Spinal cord (tissue), 10 donors: ENCODE data around the gene TMEM25. TPM values are rescaled to one million over a fixed set of nuclear protein-coding genes. Genes with fewer than 3 reads are reported as not detected.
"Not testable (repeated sequence)": the region's sequence is repeated elsewhere in the genome, so short reads cannot be mapped to it uniquely, and the experiment has no call there.

Source experiments
- DNase-seq, 6 donors: peaks; one replicate each; pipeline versions ENCODE4 v3.0.0 to v3.0.0-alpha.2; 2013 to 2015; ENCODE audit warnings: low spot score in 6 of 6, low read depth in 4 of 6
- H3K27ac ChIP-seq: one replicate; pipeline ENCODE4 v1.5.1; 2013; ENCODE audit warnings: low read depth, low read length, control low read depth
- H3K27me3 ChIP-seq: one replicate; pipeline ENCODE4 v1.6.1; 2013; ENCODE audit warnings: low read length; ENCODE audit not compliant: control insufficient read depth, insufficient read depth
- H3K36me3 ChIP-seq: one replicate; pipeline ENCODE4 v1.6.1; 2013; ENCODE audit warnings: low read length; ENCODE audit not compliant: control insufficient read depth, insufficient read depth
- H3K4me1 ChIP-seq: one replicate; pipeline ENCODE4 v1.6.1; 2013; ENCODE audit warnings: low read length; ENCODE audit not compliant: control insufficient read depth, insufficient read depth
- H3K4me3 ChIP-seq: one replicate; pipeline ENCODE4 v1.5.1; 2013; ENCODE audit warnings: low read depth, low read length, control low read depth
- H3K9me3 ChIP-seq: one replicate; pipeline ENCODE4 v1.6.1; 2013; ENCODE audit warnings: low read length; ENCODE audit not compliant: control insufficient read depth, insufficient read depth
- WGBS: methylation state at CpG from one replicate; pipeline ENCODE4 v1.1.5; 2013; ENCODE audit warnings: missing lambda C conversion rate; ENCODE audit not compliant: insufficient coverage; 5-methylcytosine and 5-hydroxymethylcytosine counted together
- long read RNA-seq, 4 donors: transcript quantifications; one replicate each; lab custom pipeline, GENCODE V29; 2026
- polyA plus RNA-seq, 2 donors: library from polyadenylated mRNA; unstranded; fragments of 120-200 nt; gene quantifications; one replicate each; pipeline ENCODE4 v1.2.1, GENCODE V29; 2013; ENCODE audit not compliant: insufficient read length in 2 of 2
- total RNA-seq, 2 donors: library from RNA; depleted of rRNA in 1 of 2; stranded (reverse); fragments of 120-200 nt in 1 of 2; fragments of >200 nt in 1 of 2; gene quantifications; one replicate each; pipeline versions ENCODE4 v1.2.3 to v1.2.4, GENCODE V29; 2013 to 2014
- donor health status: healthy.

The TMEM25 gene
- 10 to 100 TPM; 20.9 to 29.4 TPM for total RNA-seq
- 10 to 100 TPM; 43.2 to 59.5 TPM for polyA plus RNA-seq
- long read RNA-seq, donor 1, partial matches to known transcripts = 12 of 32 reads
- long read RNA-seq, donor 1, other reads (novel, unspliced or antisense) = 15 of 32 reads
- long read RNA-seq, donor 2, partial matches to known transcripts = 15 of 16 reads
- long read RNA-seq, donor 2, other reads (novel, unspliced or antisense) = 0 of 16 reads
- long read RNA-seq, donor 3, partial matches to known transcripts = 0 of 8 reads
- long read RNA-seq, donor 3, other reads (novel, unspliced or antisense) = 7 of 8 reads
- long read RNA-seq, donor 4, partial matches to known transcripts = 0 of 1 reads
- long read RNA-seq, donor 4, other reads (novel, unspliced or antisense) = 0 of 1 reads

DNA sequence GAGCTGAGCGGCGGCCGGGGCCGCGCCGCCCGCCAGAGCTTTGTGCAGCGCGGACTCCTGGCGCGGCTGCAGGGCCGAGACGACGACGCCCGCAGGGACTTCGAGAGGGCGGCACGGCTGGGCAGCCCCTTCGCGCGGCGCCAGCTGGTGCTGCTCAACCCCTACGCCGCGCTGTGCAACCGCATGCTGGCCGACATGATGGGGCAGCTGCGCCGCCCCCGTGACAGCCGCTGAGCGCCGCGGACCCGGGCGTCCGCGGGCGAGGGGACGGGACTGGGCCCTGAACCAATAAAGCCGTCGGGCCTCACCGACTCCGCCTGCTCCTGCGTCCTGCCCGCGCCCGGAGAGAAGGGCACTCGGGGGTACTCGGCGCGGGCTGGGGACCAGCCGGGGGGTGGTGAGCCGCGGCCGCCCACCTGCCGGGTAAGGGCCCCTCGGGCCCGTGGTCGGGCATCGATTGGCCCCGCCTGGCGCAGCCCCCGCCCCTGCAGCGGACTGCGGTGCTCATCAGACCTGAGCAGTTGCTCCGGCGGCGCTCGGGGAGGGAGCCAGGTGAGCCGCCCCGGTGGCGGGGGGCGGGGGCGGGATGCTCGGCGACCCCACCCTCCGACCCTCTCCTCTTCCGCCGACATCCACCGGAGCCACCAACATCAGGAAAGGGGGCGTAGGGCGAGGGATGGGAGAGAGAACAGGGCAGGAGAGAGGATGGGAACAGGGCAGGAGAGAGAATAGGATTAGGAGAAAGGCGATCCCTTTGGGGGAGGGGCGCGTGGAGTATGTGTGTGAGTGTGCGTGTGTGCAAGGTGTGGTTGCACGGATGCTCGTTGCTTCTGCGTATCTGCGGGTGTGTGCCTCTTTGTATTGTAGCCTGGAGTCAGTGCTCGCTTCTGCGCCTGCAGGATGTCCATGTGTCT lies at the start of gene TMEM25:
TMEM25 (plus strand) TSS at position 510 of the 914 bp plus-strand sequence. CDS start 610 bp downstream, outside the sequence.
- peak within 1 kb of the TSS; percentile 47 for H3K27ac ChIP-seq
- H3K9me3 ChIP-seq = no peaks in the 10 kb centered on the region
- H3K27me3 ChIP-seq = no peaks in the 10 kb centered on the region
- H3K36me3 ChIP-seq = peaks cover 45% of the 10 kb centered on the region
- DNase-seq = peak; percentile 47 to 92 (median 61)
- peak within 1 kb of the TSS; percentile 71 for H3K4me3 ChIP-seq
- under 1% methylated on average over 84 of the region's 94 CpGs for WGBS
- H3K4me1 ChIP-seq = peaks cover 42% of the 10 kb centered on the region

DNA sequence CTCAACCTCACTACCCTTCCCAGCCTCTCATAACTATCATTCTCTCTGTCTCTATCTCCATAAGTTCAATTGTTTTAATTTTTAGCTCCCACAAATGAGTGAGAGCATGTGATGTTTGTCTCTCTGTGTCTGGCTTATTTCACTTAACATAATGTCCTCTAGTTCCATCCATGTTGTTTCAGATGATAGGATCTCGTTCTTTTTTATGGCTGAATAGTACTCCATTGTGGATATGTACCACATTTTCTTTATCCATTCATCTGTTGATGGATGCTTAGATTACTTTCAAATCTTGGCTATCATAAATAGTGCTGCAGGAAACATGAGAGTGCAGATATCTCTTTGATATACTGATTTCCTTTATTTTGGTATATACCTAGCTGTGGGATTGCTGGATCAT lies 49.8 kb upstream of the TMEM25 start:
- DNase-seq, H3K4me3 ChIP-seq, H3K27me3 ChIP-seq, H3K9me3 ChIP-seq, H3K27ac ChIP-seq, H3K4me1 ChIP-seq: not testable (repeated sequence)
- H3K36me3 ChIP-seq = peaks cover 55% of the 10 kb centered on the region
- WGBS = no CpG with 5 or more reads among the region's 1 CpG

DNA sequence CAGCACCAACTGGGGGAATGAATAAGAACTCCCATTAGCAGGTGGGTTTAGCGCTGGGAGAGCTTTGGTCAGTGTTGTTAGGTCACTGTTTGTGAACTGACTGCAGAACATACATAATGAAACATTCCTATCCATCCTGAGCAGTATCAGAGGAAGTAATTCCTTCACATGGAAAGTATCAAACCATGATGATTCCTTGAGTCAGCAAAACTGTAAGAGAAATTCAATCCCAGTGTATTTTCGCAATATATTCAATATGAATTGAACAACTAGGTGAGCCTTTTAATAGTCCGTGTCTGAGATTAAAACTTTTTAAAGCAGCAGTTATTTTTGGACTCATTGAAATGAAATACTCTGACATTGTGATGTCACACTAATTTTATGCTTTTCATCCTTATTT lies 46.6 kb upstream of the TMEM25 start:
- H3K27me3 ChIP-seq = no peaks in the 10 kb centered on the region
- peaks cover 49% of the 10 kb centered on the region for H3K36me3 ChIP-seq
- no peaks in the 10 kb centered on the region for H3K9me3 ChIP-seq
- no peaks in the 10 kb centered on the region for H3K4me1 ChIP-seq
- H3K4me3 ChIP-seq = no peak overlapping the region
- no CpG with 5 or more reads among the region's 3 CpGs for WGBS
- DNase-seq = no peak
- H3K27ac ChIP-seq = no peak overlapping the region

DNA sequence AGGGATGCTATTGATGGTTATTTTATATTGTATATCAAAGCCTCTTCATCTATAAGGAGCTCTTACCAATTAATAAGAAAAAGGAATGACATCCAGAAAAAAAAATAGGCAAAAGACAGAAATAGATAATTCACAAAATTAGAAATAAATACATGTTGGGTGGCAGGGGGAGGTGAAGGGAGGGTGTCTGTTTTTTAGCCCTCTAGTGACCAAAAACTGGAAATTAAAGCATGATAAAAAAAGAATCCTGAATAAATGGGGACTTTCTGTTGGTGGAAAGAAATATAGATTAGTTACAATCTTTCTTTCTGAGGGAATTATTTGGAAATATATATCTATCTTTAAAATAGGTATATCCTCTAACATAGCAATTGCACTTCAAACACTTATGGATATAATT lies 45.7 kb upstream of the TMEM25 start:
- no peak for DNase-seq
- Histone ChIP-seq H3K9me3 (no peaks in the 10 kb centered on the region), H3K4me1 (no peaks in the 10 kb centered on the region), H3K27me3 (no peaks in the 10 kb centered on the region), H3K36me3 (peaks cover 52% of the 10 kb centered on the region), H3K27ac (no peak overlapping the region), H3K4me3 (no peak overlapping the region)

DNA sequence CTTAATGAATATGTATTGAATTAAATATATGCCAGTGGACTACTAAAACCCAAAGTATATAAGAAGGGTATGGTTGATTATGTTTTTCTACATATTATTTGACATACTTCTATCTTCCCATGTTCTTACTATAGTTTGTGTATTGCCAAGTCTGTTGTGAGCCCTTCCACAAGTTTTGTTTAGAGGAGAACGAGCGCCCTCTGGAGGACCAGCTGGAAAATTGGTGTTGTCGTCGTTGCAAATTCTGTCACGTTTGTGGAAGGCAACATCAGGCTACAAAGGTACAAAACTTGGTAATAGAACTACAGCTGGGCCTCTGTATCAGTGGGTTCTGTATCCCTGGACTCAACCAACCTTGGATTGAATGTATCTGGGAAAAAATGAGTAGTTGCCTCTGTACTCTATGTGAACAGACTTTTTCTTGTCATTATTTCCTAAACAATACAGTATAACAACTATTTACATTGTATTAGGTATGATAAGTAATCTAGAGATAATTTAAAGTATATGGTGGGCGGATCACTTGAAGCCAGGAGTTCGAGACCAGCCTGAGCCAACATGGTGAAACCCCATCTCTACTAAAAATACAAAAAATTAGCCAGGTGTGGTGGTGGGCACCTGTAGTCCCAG lies 42.4 kb upstream of the TMEM25 start:
- Histone ChIP-seq H3K27ac (no peak overlapping the region), H3K4me1 (no peaks in the 10 kb centered on the region), H3K27me3 (no peaks in the 10 kb centered on the region), H3K36me3 (peaks cover 41% of the 10 kb centered on the region), H3K9me3 (no peaks in the 10 kb centered on the region), H3K4me3 (no peak overlapping the region)
- peak; percentile 19 to 94 (median 65) for DNase-seq
- 7% methylated on average over 5 of the region's 7 CpGs for WGBS

DNA sequence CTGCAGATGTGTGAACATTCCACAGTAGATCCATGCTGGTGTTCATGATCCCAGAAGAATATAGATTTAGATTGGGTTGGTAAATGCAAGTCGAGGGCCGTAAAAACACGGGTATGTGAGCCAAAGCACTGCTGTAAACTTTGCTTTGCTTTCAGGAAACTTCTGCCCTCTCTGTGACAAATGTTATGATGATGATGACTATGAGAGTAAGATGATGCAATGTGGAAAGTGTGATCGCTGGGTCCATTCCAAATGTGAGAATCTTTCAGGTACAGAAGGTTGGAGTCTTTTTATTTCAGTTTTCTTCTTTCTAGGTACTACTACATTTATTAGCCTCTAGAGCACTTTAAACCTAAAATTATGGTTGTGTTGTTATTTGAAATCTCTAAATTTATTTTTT lies 40.0 kb upstream of the TMEM25 start:
- 79% methylated on average over 3 of the region's 4 CpGs for WGBS
- no peak for DNase-seq
- H3K4me3 ChIP-seq = no peak overlapping the region
- peaks cover 38% of the 10 kb centered on the region for H3K36me3 ChIP-seq
- no peaks in the 10 kb centered on the region for H3K9me3 ChIP-seq
- H3K27ac ChIP-seq = no peak overlapping the region
- H3K4me1 ChIP-seq = no peaks in the 10 kb centered on the region
- no peaks in the 10 kb centered on the region for H3K27me3 ChIP-seq

DNA sequence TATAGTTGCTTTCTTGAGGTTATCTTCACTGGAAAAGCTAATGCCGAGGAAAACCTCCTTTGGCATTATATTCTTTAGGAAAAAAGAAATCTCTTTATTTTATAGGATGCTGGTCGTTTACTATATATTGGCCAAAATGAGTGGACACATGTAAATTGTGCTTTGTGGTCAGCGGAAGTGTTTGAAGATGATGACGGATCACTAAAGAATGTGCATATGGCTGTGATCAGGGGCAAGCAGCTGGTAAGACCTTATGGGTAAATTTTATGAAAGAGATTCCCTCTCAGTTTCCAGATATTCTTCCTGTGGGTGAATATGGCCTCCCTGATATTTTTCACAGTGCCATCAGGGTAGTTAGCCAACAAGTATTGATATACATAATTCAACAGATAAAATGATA lies 33.2 kb upstream of the TMEM25 start:
- Histone ChIP-seq H3K27ac (no peak overlapping the region), H3K4me3 (no peak overlapping the region), H3K36me3 (peaks cover 63% of the 10 kb centered on the region), H3K9me3 (no peaks in the 10 kb centered on the region), H3K4me1 (no peaks in the 10 kb centered on the region), H3K27me3 (no peaks in the 10 kb centered on the region)
- WGBS = 93% methylated on average over 3 of the region's 4 CpGs
- no peak for DNase-seq

DNA sequence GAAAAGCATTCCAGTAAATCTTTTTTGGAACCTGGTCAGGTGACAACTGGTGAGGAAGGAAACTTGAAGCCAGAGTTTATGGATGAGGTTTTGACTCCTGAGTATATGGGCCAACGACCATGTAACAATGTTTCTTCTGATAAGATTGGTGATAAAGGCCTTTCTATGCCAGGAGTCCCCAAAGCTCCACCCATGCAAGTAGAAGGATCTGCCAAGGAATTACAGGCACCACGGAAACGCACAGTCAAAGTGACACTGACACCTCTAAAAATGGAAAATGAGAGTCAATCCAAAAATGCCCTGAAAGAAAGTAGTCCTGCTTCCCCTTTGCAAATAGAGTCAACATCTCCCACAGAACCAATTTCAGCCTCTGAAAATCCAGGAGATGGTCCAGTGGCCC lies 27.8 kb upstream of the TMEM25 start:
- no peak overlapping the region for H3K27ac ChIP-seq
- WGBS = 89% methylated on average over 3 of the region's 3 CpGs
- no peak overlapping the region for H3K4me3 ChIP-seq
- H3K36me3 ChIP-seq = peaks cover 81% of the 10 kb centered on the region
- H3K4me1 ChIP-seq = no peaks in the 10 kb centered on the region
- no peak for DNase-seq
- H3K27me3 ChIP-seq = no peaks in the 10 kb centered on the region
- no peaks in the 10 kb centered on the region for H3K9me3 ChIP-seq

DNA sequence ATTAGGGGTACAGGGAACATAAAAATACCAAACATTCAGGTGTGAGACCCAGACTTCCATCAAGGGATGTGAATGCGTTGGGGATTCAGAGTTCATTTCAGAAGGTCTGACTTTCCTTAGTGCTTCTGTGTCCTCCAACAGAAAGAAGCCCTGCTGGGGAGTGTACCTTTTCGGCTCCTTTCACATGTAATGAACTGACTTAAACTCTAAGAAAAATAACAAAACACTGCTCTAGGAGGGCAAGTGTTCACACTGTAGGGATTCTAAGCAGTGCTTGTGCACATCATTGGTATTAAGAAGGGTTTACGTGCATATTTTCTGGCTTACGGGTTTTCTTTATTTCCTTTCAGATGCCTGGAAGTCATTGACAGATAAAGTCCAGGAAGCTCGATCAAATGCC lies 19.4 kb upstream of the TMEM25 start:
- Histone ChIP-seq H3K27ac (no peak overlapping the region), H3K9me3 (no peaks in the 10 kb centered on the region), H3K4me1 (no peaks in the 10 kb centered on the region), H3K27me3 (no peaks in the 10 kb centered on the region), H3K4me3 (no peak overlapping the region), H3K36me3 (peaks cover 71% of the 10 kb centered on the region)
- 88% methylated on average over 4 of the region's 5 CpGs for WGBS
- no peak for DNase-seq
